NCI-H128 (cell line): ENCODE measurements around the gene IL5.
A peak's percentile ranks its signal among the peaks of the same experiment; 100 is the strongest.
"Not testable (repeated sequence)": the region's sequence is repeated elsewhere in the genome, so short reads cannot be mapped to it uniquely, and the experiment has no call there.

Source experiments
- DNase-seq: peaks from one replicate; lab custom pipeline; 2025; ENCODE audit not compliant: unreplicated experiment; lab: John Stamatoyannopoulos, UW

Gene IL5

GRCh38 chr5:132543472-132544201, at the start of gene IL5:
IL5 (minus strand) TSS chr5:132543522; CDS start chr5:132543478, 44 bp downstream.
- DNase-seq = no peak

GRCh38 chr5:132592521-132592920, 49.2 kb upstream of the IL5 start:
- DNase-seq = no peak

DNA sequence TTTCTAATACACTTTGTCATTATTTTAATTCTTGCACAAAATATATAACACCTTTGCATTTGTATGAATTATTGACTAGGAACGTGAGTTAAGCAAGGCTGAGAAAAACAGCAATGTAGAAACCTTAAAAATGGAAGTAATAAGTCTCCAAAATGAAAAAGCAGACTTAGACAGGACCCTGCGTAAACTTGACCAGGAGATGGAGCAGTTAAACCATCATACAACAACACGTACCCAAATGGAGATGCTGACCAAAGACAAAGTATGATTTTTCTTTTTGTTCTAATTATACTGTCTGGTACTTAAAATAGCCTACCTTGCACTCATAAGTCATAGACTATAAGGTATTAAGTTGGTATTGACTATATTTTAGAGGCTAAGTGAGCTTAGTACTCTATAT, 47.8 kb upstream of the IL5 start:
- DNase-seq = no peak

GRCh38 chr5:132589467-132589866, 46.1 kb upstream of the IL5 start:
- DNase-seq = no peak

GRCh38 chr5:132586063-132586462, 42.7 kb upstream of the IL5 start:
- no peak for DNase-seq

DNA sequence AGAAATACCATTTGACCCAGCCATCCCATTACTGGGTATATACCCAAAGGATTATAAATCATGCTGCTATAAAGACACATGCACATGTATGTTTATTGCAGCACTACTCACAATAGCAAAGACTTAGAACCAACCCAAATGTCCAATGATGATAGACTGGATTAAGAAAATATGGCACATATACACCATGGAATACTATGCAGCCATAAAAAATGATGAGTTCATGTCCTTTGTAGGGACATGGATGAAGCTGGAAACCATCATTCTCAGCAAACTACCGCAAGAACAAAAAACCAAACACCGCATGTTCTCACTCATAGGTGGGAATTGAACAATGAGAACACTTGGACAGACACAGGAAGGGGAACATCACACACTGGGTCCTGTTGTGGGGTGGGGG, 41.2 kb upstream of the IL5 start:
- DNase-seq = not testable (repeated sequence)

- DNase-seq = no peak
Observed at GRCh38 chr5:132576123-132576522, 32.8 kb upstream of the IL5 start.

GRCh38 chr5:132566657-132567056, 23.3 kb upstream of the IL5 start:
- DNase-seq = no peak

GRCh38 chr5:132564555-132564954, 21.2 kb upstream of the IL5 start:
- not testable (repeated sequence) for DNase-seq

DNA sequence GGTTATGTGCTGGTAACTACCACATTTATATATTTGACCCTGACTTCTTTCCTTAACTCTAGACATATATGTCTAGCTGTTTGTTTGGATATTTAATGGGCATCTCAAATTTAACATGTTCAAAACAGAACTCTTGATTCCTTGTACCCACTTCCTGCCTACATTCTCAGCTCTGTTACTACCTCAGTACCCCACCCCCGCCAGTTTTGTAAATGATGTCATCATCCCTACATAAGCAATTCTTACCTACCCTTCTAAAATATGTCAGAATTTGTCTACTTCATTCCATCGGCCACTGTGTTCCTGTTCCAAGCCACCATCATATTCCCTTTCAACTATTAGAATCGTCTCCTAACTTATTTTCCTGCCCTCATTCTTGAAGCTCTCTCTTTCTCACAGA, 18.3 kb upstream of the IL5 start:
- no peak for DNase-seq

DNA sequence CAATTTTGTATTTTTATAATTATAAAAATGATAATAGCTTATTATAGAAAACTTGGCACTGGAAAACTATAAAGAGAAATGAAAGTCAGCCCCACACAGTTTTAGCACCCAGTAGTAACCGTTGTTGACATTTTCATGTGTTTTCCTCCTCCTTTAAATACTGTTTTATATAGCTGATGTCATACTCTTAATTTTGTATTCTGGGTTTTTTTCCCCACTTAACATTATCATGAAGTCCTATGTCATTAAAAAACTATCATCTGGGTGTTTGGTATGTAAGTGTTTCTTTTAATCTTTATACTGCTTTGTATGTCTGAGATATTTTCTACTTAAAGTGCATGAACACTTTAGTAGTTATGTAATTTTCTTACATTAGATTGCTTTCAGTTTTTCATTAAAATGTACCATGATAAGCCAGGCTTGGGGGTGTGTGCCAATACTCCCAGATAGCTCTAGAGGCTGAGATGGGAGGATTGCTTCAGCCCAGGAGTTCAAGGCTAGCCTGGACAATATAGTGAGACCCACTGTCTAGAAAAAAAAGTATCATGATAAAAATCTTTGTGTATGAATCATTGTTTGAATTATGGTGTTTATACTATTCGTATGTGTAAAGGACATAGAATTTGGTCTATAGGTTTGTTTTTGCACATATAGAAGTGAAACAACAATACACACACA, 16.2 kb upstream of the IL5 start:
- DNase-seq = no peak

DNA sequence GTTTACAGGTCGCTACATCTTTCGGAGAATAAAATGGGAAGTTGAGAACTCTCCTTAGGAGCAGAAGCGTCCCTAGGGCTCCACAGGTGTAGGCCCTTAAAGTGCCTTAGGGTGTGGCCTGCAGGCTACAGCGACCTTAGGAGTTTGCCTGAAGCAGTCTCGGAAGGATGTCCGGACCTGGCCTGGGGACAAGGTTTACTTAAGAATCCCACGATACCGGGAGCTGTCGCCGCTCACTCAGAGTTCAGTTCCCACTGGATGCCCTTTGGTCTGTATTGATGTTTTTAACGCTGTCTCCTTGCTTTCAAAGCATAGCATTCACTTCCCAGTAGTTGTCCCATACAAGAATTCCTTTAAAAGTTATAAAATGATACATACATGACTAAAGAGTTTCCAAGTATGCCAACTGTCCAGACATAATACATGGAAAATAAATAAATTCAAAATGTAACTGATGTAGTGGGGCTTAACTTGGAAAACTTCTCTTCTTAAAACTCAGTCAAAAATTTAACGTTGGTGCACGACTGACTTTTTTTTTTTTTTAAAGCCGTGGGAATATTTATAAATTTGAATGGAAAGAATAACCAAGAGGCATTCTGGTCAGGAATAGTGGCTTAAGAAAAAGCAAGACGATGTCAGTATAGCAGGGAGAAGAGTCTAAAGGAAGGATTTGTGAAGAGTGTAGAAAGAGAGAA, 14.3 kb upstream of the IL5 start:
- DNase-seq = no peak

GRCh38 chr5:132556763-132557477, 13.6 kb upstream of the IL5 start, which contains the start of gene RAD50:
RAD50 (plus strand) TSS chr5:132556977; CDS start chr5:132557325, 348 bp downstream.
- peak; percentile 49 for DNase-seq

GRCh38 chr5:132556153-132556762, 12.9 kb upstream of the IL5 start:
- DNase-seq = no peak

- no peak for DNase-seq
Observed at GRCh38 chr5:132549576-132549975, 6.3 kb upstream of the IL5 start.

DNA sequence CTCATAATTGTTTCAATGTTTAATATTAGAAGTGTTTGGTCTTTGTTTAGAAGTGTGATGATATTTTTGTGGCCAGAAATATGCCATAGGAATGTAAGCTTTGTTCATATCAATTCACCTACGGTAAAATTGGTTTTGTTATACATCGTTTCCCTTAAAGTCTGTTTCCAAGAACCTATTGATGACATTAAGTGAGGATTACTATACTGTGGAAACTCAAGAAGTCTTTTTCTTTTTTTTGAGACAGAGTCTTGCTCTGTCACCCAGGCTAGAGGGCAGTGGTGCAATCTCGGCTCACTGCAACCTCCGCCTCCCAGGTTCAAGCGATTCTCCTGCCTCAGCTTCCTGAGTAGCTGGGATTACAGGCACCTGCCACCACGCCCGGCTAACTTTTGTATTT, 5.5 kb upstream of the IL5 start:
- DNase-seq = not testable (repeated sequence)

DNA sequence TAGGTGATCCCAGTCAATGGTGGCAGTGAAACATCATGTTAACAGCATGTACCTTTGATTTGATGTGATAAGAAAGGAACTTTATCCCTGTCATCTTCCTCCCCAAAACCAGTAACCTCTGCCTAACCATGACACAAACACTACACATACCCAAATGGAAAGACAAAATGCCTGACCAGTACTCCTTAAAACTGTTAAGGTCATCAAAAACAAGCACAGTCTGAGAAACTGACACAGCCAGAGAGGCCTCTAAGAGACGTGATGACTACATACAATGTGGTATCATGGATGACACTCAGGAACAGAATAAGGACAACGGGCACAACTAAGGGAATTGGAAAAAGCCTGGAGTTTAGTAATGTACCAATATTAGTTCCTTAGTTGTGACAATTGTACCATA, 3.9 kb upstream of the IL5 start:
- DNase-seq = no peak

DNA sequence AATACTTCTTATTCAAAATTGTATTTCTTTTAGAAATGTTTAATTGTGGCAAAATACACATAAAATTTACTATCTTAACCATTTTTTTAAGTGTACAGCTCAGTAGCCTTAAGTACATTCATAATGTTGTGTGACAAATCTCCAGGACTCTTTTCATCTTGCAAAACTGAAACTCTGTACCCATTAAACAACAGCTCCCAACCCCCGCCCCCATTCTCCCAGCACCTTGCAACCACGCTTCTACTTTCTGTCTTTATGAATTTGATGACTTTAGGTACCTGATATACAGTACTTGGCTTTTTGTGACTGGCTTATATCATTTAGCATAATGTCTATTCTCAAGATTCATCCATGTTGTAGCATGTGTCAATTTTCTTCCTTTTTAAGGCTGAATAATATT, 2.8 kb upstream of the IL5 start:
- no peak for DNase-seq

DNA sequence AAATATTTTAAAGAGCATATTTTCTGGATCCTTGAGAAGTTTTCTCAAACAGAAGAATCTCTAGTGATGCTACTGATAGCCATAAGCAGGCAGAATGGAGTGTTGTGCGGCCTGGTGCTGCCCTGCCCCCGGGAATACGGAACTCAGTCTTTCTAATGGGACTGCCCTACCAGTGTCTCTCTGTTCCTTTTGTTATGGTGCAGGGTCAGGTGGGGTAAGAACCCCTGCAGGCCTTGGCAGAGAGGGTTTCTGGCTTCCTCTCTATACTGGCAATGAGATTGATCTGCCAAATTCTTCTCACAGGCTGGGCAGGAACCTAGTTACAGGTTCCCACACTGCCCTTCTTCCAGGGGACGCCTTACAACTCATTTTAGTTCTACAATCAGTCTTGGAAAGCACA, 2.6 kb downstream of the IL5 start:
- no peak for DNase-seq

GRCh38 chr5:132540149-132540548, 3.2 kb downstream of the IL5 start:
- no peak for DNase-seq

- DNase-seq = no peak
Observed at GRCh38 chr5:132539716-132540115, 3.6 kb downstream of the IL5 start.
